Inferior parietal cortex (tissue), 1 donor: ENCODE results near the gene LINGO1.

Experiments used
- DNase-seq: peaks from one replicate; pipeline ENCODE4 v3.0.0-alpha.2; 2016; ENCODE audit errors: extremely low spot score

The LINGO1 gene, protein sequence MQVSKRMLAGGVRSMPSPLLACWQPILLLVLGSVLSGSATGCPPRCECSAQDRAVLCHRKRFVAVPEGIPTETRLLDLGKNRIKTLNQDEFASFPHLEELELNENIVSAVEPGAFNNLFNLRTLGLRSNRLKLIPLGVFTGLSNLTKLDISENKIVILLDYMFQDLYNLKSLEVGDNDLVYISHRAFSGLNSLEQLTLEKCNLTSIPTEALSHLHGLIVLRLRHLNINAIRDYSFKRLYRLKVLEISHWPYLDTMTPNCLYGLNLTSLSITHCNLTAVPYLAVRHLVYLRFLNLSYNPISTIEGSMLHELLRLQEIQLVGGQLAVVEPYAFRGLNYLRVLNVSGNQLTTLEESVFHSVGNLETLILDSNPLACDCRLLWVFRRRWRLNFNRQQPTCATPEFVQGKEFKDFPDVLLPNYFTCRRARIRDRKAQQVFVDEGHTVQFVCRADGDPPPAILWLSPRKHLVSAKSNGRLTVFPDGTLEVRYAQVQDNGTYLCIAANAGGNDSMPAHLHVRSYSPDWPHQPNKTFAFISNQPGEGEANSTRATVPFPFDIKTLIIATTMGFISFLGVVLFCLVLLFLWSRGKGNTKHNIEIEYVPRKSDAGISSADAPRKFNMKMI

DNA sequence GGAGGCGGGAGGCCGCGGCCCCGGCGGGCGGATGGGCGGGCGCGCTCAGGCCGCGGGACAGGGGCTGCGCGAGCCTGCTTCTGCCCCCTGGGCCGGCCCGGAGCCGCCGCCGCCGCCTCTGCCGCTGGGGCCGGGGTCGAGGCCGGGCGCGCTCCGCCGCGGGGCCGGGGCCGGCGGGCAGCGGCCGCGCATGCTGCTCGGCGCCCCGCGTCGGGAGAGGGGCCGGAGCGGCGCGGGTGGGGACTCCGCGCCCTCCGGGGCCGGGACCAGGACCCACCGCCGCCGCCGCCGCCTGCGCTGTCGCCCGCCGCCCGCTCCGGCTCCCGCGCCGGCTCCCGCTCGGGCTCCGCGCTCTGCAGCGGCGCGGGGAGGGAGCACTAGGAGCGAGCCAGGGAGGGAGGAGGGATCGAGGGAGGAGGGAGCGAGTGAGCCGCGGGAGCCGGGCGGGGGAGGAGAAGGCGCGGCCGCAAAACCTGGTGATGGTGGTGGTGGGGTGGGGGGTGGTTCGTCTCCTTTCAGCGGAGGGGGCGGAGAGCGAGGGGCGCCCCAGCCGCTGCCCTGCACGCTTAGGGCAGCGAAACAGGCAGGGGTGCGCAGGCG is at the start of gene LINGO1:
LINGO1 (minus strand) TSS at position 379 of the 600 bp plus-strand sequence. CDS start 597 bp downstream, outside the sequence.
- no peak for DNase-seq

DNA sequence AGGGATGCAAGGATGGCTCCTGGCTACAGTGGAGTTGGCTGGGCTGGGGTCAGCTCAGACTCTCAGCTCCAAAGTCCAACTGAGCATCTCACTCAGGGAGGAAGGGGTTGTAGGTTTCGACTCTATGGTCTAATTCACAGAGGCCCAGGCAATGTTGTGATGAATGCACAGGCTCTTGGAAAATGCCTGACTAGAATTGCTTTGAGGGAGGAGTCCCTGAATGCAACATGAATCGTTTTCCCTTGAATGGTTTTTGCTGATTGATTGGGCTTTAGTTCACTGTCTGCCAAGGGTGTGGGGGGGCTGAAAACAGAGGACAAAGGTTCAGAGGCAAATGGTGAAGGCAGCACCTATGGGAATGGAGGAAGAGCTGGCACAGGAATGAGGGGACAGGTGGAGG is 48.6 kb upstream of the LINGO1 start:
- DNase-seq, result no peak

DNA sequence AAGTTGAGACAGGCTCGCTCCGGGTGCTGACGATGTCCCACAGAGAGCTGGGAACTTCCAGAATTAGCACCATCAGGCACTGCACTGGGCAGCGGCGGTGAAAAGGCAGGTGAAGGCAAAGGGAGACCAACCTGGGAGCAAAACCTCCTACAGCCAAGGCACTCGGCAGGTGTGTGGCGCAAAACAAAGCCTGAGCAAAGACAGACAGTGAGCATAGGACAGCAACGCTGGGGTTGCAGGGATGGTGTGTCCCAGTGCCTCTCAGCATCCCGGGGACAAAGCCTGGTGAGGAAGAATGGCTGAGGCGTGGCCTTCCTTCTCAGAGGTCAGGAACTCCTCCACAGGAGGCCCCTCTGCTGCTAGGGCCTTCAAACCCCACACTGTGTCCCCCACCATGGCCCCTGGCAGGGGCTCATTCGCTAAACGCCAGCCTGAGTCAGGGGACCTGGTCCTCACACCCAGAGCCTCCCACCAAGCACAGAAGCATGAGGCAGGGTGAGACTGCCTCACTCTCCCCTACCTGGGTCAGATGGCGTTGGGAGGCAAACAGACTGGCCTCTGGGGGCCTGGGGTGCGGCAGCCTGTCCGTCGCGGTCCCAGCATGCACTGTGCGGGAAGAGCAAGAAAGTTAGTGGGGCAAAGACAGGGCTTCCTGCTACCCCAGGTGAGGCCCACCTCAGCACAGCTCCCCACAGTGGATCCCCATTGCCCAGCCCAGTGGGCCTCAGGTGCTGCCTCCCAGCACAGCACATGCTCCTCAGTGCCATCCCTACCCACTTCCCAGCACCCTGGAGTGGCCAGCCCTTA is 44.1 kb upstream of the LINGO1 start:
- no peak for DNase-seq

DNA sequence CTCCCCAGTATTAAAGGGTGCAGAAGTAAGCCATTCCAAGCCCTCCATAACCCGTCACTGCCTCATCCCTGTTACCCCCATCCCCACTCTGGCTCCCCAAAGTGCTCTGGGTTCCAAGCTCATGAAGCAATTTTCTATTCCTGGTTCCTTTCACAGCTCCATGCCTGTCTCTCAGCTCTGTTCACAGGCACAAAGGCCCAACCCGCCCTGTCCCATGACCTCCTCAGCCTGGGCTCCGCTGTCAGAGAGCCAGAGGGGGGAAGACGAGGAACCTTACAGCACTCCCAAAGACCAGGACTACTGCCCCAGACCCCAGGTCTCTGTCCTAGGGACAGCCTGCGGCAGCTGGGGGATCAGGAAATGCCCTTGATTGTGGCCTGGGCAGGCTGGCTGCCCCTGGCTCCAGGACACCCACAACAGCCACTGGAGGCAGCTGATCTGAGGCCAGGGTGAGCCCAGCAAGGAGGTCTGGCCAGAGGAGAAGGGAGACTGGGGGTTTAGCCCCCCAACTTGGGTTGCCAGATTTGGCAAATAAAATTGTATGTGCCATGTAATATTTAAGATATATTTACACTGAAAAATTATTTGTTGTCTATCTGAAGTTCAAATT is 43.2 kb upstream of the LINGO1 start:
- no peak for DNase-seq

DNA sequence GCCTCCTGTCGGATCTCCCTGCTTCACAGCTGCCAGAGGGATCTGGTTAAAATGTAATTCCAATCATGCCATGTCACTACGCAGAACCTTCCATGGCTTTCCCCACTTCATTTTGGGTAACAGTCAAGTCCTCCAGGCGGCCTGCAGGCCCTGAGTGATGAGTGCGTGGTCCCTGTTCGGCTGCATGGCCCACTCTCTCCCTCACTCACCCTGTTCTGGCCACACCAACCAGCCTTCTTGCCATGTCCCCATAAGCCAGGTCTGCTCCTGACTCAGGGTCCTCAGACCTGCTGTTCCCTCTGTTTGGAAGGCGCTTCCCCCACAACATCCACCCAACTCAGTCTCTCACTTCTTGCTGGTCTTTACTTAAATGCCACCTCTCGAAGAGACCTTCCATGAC is 41.6 kb upstream of the LINGO1 start:
- DNase-seq, result no peak

DNA sequence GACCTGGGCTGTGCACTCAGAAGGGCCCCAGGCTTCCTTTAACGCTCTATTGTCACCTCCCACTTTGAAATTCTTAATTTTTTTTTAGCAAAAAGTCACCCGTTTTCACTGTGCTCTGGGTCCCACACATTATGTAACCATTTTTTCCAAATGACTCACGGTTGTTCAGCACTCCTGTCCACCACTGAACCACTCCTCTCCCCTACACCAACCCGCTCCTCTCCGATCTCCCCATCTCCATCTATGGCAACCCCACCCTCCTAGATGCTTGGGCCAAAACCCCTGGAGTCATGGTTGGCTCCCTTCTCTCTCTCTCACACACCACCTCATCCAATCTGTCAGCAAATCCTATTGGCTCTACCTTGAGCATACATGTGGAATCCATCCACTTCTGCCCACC is 41.2 kb upstream of the LINGO1 start:
- no peak for DNase-seq

DNA sequence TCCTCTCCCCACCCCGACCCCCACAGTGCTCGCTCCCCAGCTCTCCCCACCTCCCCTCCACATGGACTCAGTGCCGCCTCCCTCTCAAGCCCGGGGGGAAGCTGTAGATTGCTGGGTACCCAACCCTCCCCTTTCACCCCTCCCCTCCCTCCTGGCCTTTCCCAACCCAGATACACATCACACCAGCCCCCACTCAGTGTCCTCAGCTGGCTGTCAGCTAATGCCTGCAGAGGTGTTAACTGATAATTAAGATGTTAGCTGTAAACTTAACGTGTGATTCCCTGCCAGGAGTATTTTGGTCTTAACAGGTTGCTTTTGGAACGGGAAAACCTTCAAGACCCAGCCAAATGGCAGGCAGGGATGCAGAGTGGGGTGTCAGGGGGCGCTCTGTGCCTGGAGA is 39.4 kb upstream of the LINGO1 start:
- no peak for DNase-seq

DNA sequence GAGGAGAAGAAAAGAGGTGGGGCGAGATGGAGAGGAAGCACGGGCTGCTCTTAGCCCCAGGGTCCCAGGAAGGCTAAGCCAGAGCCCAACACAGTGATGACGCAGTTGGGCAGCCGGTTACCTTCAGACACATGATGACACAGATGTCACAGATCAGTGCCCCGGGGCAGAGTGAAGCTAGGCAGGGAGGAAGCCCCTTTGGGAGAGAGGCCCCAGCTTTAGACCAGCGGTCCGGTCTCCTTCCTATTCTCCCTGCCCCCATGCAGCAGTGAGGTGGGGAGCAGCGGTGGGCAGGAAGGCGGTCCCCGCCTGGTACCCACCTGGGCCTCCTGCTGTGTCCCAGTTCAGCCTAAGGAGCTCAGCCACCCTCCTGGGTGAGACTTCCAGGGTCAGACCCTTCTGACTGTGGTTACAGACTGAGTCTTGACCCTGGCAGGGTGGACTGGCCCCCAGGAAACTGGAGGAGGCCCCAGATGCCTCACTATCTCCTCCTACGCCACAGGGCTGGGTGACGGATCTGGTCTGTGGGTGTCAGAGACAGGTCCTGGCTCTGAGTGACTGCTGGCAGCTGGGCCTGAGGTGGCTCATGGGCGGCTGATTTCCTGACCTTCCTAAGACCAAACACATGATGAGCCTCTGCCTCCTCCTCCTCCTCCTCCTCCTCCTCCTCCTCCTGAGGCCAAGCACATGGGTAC is 38.8 kb upstream of the LINGO1 start:
- DNase-seq, result no peak

DNA sequence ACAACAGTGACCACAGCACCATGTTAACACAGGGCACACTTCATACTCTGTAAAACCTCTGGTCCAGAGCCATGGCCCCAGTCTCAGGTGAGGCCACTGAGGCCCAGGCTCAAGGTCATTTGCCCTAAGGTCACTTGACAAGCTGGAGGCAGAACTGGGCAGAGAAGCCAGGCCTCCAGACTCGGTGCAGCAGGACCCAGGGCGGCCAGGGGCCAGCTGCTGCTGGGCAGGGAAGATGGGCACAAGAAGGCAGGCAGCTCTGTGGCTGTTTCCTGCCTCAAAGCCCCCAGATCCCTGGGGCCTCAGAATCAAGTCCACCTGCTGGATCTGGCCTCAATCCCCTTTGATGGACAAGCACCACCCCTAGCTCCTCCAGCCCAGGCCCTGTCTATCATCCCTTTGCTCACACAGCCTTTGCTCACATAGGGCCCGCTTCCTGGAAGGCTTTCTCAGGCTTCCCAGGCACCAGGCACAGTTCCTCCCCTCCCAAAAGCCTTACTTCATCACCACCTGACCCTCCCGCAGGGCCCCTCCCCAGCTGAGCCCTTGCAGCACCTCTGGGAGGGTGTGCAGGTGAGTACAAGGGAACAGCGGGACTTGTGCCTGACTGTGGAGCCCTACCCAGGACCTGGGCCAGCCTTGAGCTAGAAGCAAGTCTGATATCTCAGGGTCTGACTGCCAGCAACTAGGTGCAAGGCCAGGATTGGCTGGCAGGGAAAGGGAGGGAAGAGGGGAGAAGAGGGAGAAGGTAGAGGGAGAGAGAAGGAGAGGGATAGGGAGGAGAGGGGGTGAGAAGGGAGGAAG is 38.0 kb upstream of the LINGO1 start:
- DNase-seq, result no peak

DNA sequence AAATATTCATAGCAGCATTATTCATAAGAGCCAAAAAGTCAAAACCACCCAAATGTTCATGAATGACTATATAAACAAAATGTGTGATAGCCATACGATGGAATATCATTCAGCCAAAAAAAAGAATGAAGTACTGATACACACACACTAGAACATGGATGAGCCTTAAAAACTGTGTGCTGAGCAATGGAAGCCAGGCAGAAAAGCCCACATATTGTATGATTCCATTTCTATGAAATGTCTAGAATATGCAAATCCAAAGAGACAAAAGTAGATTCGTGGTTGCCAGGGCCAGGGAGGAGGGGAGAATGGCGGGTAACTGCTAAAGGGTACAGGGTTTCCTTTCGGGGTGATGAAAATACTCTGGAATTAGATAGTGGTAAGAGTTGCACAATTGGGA is 37.2 kb upstream of the LINGO1 start:
- DNase-seq, result no peak

DNA sequence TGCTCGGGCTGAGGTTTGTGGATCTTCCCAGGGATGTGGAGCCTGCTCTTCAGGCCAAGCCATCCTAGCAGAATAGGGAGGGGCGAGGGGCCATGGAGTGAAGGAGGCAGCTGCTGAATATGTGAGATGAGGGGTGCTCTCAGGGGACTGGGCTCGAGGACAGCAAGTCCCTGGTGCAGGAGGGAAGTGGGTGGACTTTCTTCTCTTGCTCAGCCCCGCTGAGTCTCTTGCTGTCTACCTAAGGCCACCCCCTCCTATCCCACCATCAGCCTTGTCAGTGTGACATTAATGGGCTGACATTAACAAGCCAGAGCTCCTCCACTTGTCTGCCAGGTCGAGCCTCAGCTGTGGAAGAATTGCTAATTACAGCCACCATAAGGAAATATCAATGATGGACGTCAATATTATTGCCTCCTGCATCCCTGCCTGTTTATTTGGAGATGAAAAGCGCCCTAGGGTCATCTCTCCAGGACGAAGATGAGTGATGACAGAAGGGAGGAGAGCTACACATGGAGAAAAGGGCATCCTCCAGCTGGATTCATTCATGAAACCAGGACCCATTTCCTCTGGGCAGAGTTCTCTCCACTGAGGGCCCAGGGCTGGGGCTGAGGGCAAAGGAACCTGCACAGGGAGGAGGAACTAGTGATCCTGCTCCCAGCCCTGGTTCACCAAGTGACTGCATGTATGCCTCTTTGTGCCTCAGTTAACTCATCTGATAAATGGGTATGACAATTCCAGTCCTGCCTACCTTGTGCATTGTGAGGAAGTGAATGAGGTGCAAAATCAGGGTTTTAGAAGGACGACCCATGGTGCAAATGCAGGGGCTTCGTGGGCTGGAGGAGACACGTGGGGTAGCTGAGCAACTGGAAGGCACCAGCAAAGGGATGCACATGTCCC is 34.9 kb upstream of the LINGO1 start:
- no peak for DNase-seq

DNA sequence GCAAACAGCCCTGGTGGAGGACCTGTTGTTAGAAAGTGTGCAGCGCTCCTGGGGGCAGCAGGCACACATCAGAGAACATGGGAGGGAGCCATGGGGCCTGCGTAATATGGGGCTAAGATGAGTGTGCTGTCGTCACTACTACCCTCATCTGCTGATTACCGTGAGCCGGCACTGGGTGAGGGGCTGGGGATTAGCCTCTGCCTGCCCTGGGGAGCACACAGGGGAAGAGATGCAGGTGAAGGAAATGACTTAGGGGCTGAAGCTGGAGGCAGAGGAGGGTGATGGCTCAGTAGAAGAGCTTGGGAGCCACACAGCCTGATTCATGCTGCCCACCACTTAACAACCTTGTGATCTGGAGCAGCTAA is 33.6 kb upstream of the LINGO1 start:
- DNase-seq, result no peak

DNA sequence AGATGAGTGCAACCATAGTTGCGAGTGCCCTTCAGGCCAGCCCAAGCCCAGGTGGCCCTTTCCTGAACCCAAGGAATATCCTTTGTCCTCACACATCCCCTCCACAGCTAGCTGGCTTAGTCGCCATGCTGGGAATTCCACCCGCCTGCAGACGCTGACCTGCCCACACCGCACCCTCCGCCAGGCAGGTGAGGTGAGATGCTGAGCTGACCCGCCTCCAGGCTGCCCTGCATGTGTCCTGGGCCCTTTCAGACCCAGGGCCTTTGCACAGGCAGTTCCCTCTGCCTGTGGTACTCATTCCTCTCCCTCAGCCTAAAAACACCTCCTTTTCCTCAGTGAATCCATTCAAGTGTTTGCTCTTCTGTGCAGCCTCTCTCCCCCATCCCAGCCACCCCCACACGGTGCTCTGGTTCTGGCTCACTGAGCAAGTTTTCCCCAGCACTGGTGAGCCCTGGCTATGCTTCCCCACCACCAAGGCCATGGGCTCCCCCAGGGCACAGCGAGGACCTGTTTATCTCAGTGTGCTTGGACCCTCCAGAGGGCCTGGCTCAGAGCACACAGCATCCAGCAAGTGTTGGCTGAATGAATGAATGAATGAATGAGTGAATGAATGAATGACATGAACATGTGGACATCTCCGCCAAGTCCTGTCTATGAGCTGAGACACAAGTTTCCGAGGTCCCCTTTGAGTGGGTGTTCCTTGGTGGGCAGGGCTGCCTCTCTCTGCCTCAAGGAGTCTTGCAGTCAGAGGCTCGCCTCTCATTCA is 33.0 kb upstream of the LINGO1 start:
- no peak for DNase-seq

DNA sequence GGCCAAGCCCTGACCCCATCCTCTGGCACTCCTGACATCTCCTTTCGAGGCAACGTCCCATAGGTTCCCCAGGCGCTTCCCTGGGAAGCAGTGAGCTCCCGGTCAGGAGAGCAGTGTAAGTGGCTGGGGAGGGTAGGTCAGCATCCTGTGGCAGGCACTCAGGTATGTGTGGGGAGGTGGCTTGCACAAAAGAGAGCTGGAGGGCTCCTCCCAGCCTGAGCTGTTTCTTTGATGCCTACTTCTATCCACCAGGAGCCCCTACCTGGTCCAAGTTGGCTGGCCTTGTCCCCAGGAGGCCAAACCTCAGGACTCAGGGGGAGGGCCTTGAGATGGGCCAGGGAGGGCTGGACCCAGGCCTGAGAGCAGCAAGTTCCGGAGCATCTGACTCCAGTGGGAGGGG is 31.7 kb upstream of the LINGO1 start:
- DNase-seq, result no peak

DNA sequence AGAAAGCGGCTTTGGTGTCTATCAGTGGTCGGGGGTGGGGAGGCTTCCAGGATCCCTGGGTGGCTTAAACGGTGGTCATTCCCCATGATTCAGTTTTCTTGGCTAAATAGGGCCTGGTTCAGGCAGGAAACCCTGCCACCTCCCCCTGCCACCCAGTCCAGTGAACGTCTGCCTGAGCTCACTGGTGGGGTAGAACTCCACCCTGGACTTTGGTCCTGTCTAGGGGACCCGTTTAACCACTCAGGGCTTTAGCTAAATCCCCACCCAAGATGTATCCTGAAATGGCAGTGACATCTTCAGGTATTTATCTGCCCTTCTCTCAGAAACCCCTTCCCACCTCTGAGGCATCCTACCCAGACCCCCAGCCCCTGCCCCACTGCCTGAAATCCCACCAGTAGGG is 30.5 kb upstream of the LINGO1 start:
- DNase-seq, result no peak

DNA sequence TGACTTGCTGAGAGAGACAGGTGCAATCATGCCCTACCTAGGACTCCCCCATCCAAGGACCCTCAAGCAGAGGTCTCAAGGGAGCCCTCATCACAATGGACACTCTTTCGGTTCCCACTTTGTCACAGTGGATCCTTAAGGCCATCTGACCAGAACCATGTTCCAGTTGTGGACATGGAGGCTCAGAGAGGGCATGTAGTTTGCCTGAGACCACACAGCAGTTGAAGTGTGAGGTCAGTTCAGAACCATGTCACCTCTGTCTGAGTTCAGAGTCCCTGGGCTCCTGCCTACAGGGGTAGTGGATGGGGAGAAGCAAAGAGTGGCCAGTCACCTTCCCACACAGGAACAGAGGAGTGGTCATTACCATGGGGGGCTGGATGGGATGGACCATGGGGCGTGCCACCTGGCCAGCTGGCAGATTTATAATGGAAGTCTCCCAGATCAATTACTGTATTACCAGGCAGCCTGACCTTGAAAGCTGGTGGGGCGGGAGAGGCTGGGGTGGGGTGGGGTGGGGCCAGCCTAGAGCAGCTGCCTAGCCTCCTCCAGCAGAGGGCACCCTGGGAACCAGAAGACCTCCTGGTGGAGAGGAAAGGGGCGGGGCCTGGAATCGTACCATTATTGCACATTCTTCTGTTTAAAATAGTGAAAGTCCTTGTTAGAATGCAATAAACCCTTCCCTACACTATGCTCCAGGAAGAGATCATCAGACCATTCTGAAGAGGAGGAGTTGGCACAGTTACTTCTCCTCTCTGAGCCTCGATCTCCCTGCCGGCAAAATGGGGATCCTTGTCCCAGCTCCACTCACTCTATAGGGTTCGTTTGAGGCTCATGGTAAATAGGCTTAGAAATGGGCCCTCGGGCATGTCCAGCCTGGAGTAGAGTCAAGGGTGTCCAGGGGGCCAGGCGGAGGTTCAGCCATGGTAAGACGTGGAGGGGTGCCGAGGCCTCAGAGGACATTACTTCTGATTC is 26.9 kb upstream of the LINGO1 start:
- no peak for DNase-seq

DNA sequence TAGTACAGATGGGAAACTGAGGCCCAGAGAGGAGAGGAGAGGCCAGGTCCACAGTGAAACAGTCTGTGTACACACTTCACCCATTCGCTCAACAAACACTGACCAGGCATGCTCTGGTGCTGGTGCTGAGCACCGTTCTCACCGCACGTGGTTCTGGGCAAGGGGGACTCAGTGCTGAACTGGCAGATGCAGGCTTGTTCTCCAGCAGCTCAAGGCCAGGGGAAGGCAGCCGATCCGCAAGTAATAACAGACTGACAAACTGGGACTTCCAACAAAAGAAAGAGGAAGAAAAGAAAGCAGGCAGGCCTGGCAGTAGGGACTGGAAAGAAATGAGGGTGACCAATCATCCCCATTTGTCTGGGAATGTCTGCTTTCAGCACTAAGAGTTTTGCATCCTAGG is 25.6 kb upstream of the LINGO1 start:
- no peak for DNase-seq
